ENCODE measurements around the gene LRP1B. TPM values are rescaled to one million over a fixed set of nuclear protein-coding genes. Genes with fewer than 3 reads are reported as not detected.

LRP1B gene
- total and polyA plus RNA-seq, 2 of the 8 experiments (the other 6 are each of a cell fraction or from before 2014, with no cell fraction given): 0.03 TPM; not detected in 1

GRCh38 chr2:141264848-141265247 lies 866.0 kb downstream of the LRP1B start (continued):
- TF ChIP-seq CHD7 (IDR thresholded peaks at IDR 0.05; ENCODE audit: insufficient replicate concordance, low read length) (no peak), SP1 (IDR thresholded peaks at IDR 0.05; ENCODE audit: low read depth, low read length) (no peak), GABPA (IDR thresholded peaks at IDR 0.05; ENCODE audit: borderline replicate concordance, insufficient read depth, low read length) (no peak), POU5F1 (IDR thresholded peaks at IDR 0.05; ENCODE audit: low read depth, low read length) (no peak), PHF8 (conservative IDR thresholded peaks at IDR 0.05; ENCODE audit: low read depth, low read length) (no peak), RAD21 (IDR thresholded peaks at IDR 0.05 in 1 of 2, conservative IDR thresholded peaks at IDR 0.05 in 1 of 2; ENCODE audit: low read depth in 2 of 2, low read length in 2 of 2) (no peak), TCF12 (IDR thresholded peaks at IDR 0.05; ENCODE audit: low read depth, low read length) (no peak), HDAC6 (IDR thresholded peaks at IDR 0.05; ENCODE audit: low read depth, low read length) (no peak)

All from H1 (cell line).